Adrenal gland (tissue), 5 donors: ENCODE measurements around the gene ATP11A.

ENCODE experiments used
- CTCF ChIP-seq, 6 experiments: fragments of 450-650 bp in 4 of 6; fragments of 200-600 bp in 2 of 6; sonication (generic) in 1 of 6; IDR thresholded peaks; 1 replicate in 5 of 6; 2 replicates in 1 of 6; pipeline versions ENCODE4 v1.5.1 to v1.8.0; 2016 to 2021; ENCODE audit warnings: antibody characterized with exemption in 6 of 6, mild to moderate bottlenecking in 2 of 6, moderate library complexity in 1 of 6
- POLR2A ChIP-seq, 2 donors: fragments of 450-650 bp; IDR thresholded peaks; one replicate each; pipeline ENCODE4 v1.6.1; 2017; ENCODE audit warnings: antibody characterized with exemption in 2 of 2, mild to moderate bottlenecking in 2 of 2, moderate library complexity in 1 of 2
- donor health status: DM: no; HTN: no; CAD: no.

GRCh38 chr13:112812306-112813055, 122.6 kb downstream of the ATP11A start:
- no peak for TF ChIP-seq CTCF (IDR thresholded peaks at IDR 0.05)
- TF ChIP-seq POLR2A (IDR thresholded peaks at IDR 0.05) = no peak
